GM12801 (cell line): Measurements from ENCODE around the gene CASKIN2.

Experiments
- CTCF ChIP-seq: IDR thresholded peaks from one replicate; pipeline ENCODE4 v1.5.1; 2011; ENCODE audit warnings: control low read depth; ENCODE audit not compliant: insufficient read length; ENCODE audit errors: extremely low read depth

The CASKIN2 gene

GRCh38 chr17:75478508-75478907 lies 36.8 kb downstream of the CASKIN2 start:
- no peak for TF ChIP-seq CTCF

DNA sequence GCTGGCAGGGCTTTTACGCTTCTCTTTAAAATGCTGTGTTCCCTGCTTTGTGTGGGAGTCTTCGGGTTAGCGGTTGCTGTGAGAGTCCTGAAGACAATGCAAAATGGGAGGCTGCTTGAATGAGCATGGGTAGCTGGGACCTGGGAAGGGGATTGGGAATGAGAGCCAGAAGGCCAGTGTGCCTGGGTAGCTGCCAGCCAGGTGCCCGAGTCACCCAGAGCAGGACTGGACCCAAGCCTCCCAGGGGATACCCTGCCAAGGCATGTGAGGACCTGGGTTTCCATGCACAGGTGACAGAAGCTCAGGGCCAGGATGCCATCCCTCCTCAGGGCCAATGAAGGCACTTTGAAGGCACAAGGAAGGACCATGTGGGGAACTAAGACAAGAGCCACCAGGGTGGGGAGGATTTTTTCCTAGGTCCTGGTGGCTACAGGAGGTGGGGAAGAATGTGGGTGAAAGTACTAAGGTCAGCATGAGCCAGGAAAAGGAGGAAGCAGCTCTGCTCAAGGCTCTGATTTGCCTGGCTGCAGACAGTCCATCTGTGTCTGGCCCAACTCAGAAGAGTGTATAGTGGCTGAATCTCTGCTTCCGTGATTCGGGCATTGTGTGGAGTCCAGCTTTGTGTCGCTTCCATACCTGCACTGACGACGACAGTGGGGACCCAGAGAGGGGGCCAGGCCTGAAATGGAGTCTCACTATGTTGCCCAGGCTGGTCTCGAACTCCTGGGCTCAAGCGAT lies 38.4 kb downstream of the CASKIN2 start:
- no peak for TF ChIP-seq CTCF

- TF ChIP-seq CTCF = no peak
These were observed 39.1 kb downstream of the CASKIN2 start for GRCh38 chr17:75476271-75476671.

- TF ChIP-seq CTCF = no peak
These were observed 39.5 kb downstream of the CASKIN2 start for GRCh38 chr17:75475851-75476250.

- no peak for TF ChIP-seq CTCF
These were observed 40.0 kb downstream of the CASKIN2 start for GRCh38 chr17:75475144-75475835.

DNA sequence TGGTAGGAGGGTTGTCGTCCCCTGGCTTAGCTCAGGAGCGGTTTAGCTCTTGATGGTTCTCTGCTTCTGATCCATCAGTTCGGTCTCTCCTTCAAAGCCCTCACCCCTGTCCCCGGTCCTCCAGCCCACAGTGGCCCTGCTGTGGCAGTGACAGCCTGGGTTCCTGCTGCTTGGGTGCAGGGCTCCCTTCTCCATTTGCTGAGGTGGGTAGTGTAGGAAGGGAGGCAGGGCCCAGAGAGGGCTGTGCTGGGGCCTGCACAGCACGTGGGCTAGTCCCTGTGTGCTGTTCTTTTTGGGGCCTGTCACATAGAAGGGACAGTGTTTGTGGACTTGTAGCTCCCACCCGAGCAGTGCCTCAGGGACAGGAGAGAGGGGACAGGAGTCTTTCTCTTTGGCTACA lies 40.6 kb downstream of the CASKIN2 start:
- no peak for TF ChIP-seq CTCF

GRCh38 chr17:75473246-75473645 lies 42.1 kb downstream of the CASKIN2 start:
- no peak for TF ChIP-seq CTCF
